MM.1S (cell line): ENCODE data around the gene SPATS2.

Source experiments
- EZH2 ChIP-seq: fragments of 300-600 bp; sonication (generic); optimal IDR thresholded peaks from 2 replicates; pipeline ENCODE3; 2017; ENCODE audit warnings: low read depth, mild to moderate bottlenecking, antibody characterized with exemption, low read length, mixed read lengths
- EZH2phosphoT487 ChIP-seq: fragments of 300-600 bp; sonication (generic); IDR thresholded peaks from 2 replicates; pipeline ENCODE4 v1.6.1; 2018; ENCODE audit warnings: antibody characterized with exemption, low read length
- TF ChIP-seq, protein P1 (sequence below): fragments of 300-600 bp; sonication (generic); IDR thresholded peaks from 2 replicates; pipeline ENCODE4 v1.5.1; 2016; ENCODE audit warnings: antibody characterized with exemption, low read length, mixed read lengths

DNA sequence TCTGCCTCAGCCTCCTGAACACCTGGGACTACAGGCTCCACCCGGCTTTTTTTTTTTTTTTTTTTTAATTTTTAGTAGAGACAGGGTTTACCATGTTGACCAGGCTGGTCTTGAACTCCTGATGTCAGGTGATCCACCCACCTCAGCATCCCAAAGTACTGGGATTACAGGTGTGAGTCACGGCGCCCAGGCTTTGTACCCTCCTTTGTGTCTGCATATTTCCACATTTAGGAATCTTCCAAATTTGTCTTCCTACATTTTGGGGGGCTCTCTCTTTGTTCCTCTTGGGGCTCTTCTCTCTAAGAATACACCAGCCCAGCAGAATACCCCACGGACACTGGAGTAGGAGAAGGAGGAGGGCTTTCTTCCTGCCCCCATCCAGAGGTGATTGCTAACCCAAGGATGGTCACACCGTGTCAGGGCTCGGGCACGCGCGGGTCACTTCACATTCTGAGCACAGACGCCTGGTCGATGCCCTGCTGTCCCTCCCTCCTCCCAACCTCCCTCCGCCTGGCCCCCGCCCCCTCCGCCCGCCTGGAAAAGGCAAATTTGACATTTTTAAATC is 22.7 kb upstream of the SPATS2 start:
- TF ChIP-seq, protein P1, sequence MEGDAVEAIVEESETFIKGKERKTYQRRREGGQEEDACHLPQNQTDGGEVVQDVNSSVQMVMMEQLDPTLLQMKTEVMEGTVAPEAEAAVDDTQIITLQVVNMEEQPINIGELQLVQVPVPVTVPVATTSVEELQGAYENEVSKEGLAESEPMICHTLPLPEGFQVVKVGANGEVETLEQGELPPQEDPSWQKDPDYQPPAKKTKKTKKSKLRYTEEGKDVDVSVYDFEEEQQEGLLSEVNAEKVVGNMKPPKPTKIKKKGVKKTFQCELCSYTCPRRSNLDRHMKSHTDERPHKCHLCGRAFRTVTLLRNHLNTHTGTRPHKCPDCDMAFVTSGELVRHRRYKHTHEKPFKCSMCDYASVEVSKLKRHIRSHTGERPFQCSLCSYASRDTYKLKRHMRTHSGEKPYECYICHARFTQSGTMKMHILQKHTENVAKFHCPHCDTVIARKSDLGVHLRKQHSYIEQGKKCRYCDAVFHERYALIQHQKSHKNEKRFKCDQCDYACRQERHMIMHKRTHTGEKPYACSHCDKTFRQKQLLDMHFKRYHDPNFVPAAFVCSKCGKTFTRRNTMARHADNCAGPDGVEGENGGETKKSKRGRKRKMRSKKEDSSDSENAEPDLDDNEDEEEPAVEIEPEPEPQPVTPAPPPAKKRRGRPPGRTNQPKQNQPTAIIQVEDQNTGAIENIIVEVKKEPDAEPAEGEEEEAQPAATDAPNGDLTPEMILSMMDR = no peak
- no peak for TF ChIP-seq EZH2
- no peak for TF ChIP-seq EZH2phosphoT487
